HFF-Myc (cell line): ENCODE measurements around the gene PAQR4.
A peak's percentile ranks its signal among the peaks of the same experiment; 100 is the strongest.

Experiments used
- DNase-seq: peaks from one replicate; pipeline ENCODE4 v3.0.0-alpha.2; 2011; ENCODE audit warnings: low read depth; ENCODE audit errors: extremely low read depth
- H3K4me3 ChIP-seq: replicated peaks from 2 replicates; pipeline ENCODE4 v1.5.1; 2011; ENCODE audit warnings: low read depth, mild to moderate bottlenecking, control low read depth, low read length
- CTCF ChIP-seq: IDR thresholded peaks from 2 replicates; pipeline ENCODE4 v1.5.1; 2012; ENCODE audit warnings: mild to moderate bottlenecking, low read depth, low read length, control low read depth; ENCODE audit errors: missing control alignments

Gene PAQR4

DNA sequence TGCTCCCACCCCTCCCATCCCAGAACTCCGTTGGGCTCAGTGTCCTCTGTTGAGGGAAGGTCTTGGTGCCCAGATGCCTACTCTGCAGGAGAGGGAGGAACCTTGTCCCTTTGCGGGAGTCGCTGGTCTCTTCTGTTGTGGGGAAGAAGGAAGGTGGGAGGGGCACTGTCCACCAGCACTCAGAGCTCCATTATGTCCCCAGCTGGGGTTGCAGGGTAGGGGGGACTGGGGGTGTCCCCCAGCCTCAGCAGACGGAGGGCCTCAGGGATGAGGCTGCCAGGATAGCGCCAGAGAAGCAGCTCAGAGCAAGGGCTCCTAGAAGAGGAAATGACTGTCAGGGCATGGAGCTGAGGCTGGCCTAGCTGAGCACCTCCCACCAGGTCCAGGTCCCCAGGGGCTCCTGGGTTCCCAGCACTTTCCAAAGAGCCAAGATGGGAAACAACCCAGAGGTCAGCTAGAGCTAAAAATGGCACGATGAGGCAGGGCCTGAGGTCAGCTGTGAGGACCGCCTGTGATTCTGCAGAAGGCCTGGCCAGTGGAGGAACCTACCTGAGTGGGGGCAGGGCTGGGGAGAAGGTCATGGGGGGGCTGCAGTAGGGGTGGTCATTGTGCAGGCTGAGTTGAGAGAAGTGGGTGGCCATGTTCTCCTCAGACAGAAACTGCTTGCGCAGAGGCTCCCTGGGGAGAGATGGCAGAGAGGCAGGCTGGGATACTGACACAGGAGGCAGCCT lies 53.7 kb downstream of the PAQR4 start:
- H3K4me3 ChIP-seq: peak overlapping the region; percentile 96
- no peak for DNase-seq
- no peak for TF ChIP-seq CTCF
